B cell (primary cell): ENCODE measurements around the gene WFDC5. TPM values are rescaled to one million over a fixed set of nuclear protein-coding genes. Genes with fewer than 3 reads are reported as not detected.

ENCODE experiments used
- ATAC-seq: fragments of 200-7000 bp; cut with Tn5 transposase; one replicate; pipeline ENCODE4 v1.10.0; 2021; ENCODE audit warnings: low read depth, mild to moderate bottlenecking, moderate number of reproducible peaks, moderate library complexity
- CTCF ChIA-PET: fragments of 350-600 bp; sonication (Branson Sonifier 250); formaldehyde crosslinking; loops from one replicate; lab custom pipeline; 2021; ENCODE audit warnings: antibody characterized with exemption, inconsistent platforms; lab: Charles Lee
- POLR2A ChIA-PET: fragments of 350-600 bp; sonication (Branson Sonifier 250); formaldehyde crosslinking; loops from one replicate; lab custom pipeline; 2021; ENCODE audit warnings: antibody characterized with exemption; lab: Charles Lee
- DNase-seq: peaks from one replicate; pipeline ENCODE4 v3.0.0; 2013
- H2AFZ ChIP-seq: 2 replicates; pipeline ENCODE4 v1.6.1; 2012; ENCODE audit warnings: mild to moderate bottlenecking, low read depth, low read length; ENCODE audit not compliant: insufficient read depth, poor library complexity, severe bottlenecking
- H3K27ac ChIP-seq, 2 donors: 1 replicate in 1 of 2; 2 replicates in 1 of 2; pipeline ENCODE4 v1.5.1; 2012 to 2013; ENCODE audit warnings: low read length in 2 of 2, mild to moderate bottlenecking in 2 of 2, moderate library complexity in 1 of 2
- H3K27me3 ChIP-seq, 4 experiments: fragments of 200-600 bp in 1 of 4; sonication (generic) in 1 of 4; replicated peaks in 1 of 4; 1 replicate in 2 of 4; 2 replicates in 2 of 4; pipeline versions ENCODE4 v1.6.1 to v1.7.0; 2013 to 2016; ENCODE audit warnings: low read length in 3 of 4, mild to moderate bottlenecking in 2 of 4, mixed read lengths in 1 of 4, moderate library complexity in 1 of 4; ENCODE audit not compliant: insufficient read depth in 4 of 4, control insufficient read depth in 3 of 4; ENCODE audit errors: control extremely low read depth in 1 of 4
- H3K36me3 ChIP-seq, 2 experiments: replicated peaks in 1 of 2; 1 replicate in 1 of 2; 2 replicates in 1 of 2; pipeline versions ENCODE4 v1.6.1 to v1.7.1; 2013; ENCODE audit warnings: low read length in 1 of 2; ENCODE audit not compliant: insufficient read depth in 2 of 2, control insufficient read depth in 1 of 2; ENCODE audit errors: control extremely low read depth in 1 of 2, extremely low read depth in 1 of 2
- H3K4me1 ChIP-seq, 2 donors: fragments of 200-600 bp in 1 of 2; sonication (generic) in 1 of 2; 1 replicate in 1 of 2; 2 replicates in 1 of 2; pipeline versions ENCODE4 v1.5.1 to v1.6.1; 2013 to 2017; ENCODE audit warnings: low read length in 2 of 2; ENCODE audit not compliant: control insufficient read depth in 2 of 2, insufficient read depth in 2 of 2
- H3K4me2 ChIP-seq: replicated peaks from 2 replicates; pipeline ENCODE3; 2012; ENCODE audit warnings: mild to moderate bottlenecking, low read depth, low read length; ENCODE audit not compliant: poor library complexity, severe bottlenecking
- H3K4me3 ChIP-seq, 5 experiments: fragments of 200-600 bp in 1 of 5; sonication (generic) in 1 of 5; 1 replicate in 3 of 5; 2 replicates in 2 of 5; pipeline versions ENCODE4 v1.5.1 to v1.7.0; 2011 to 2016; ENCODE audit warnings: low read length in 4 of 5, mild to moderate bottlenecking in 4 of 5, low read depth in 2 of 5, control low read depth in 1 of 5, moderate library complexity in 1 of 5; ENCODE audit not compliant: insufficient read depth in 1 of 5; ENCODE audit errors: control extremely low read depth in 1 of 5, extremely low read depth in 1 of 5
- H3K79me2 ChIP-seq: fragments of 200-600 bp; sonication (generic); one replicate; pipeline ENCODE4 v1.6.0; 2016; ENCODE audit warnings: low read length; ENCODE audit not compliant: control insufficient read depth, insufficient read depth
- H3K9ac ChIP-seq: fragments of 200-600 bp; sonication (generic); 2 replicates; pipeline ENCODE4 v1.6.1; 2017; ENCODE audit warnings: mild to moderate bottlenecking, low read length, moderate library complexity
- H3K9me3 ChIP-seq, 3 donors: one replicate each; pipeline versions ENCODE4 v1.6.1 to v1.7.1; 2013; ENCODE audit warnings: low read length in 2 of 3; ENCODE audit not compliant: control insufficient read depth in 2 of 3, insufficient read depth in 1 of 3; ENCODE audit errors: control extremely low read depth in 1 of 3
- H4K20me1 ChIP-seq: 2 replicates; pipeline ENCODE4 v1.6.0; 2012; ENCODE audit warnings: mild to moderate bottlenecking, low read length; ENCODE audit not compliant: insufficient read depth, control insufficient read depth, poor library complexity, severe bottlenecking
- H3K27ac Mint-ChIP-seq: one replicate; pipeline ENCODE4 v1.8.0; 2021; ENCODE audit warnings: mixed read lengths
- H3K27me3 Mint-ChIP-seq: one replicate; pipeline ENCODE4 v1.8.0; 2021; ENCODE audit warnings: mixed read lengths
- H3K4me1 Mint-ChIP-seq: one replicate; pipeline ENCODE4 v1.8.0; 2021; ENCODE audit warnings: mixed read lengths
- H3K4me3 Mint-ChIP-seq: one replicate; pipeline ENCODE4 v1.8.0; 2021; ENCODE audit warnings: mixed read lengths
- H3K9me3 Mint-ChIP-seq: one replicate; pipeline ENCODE4 v1.8.0; 2022; ENCODE audit warnings: mixed read lengths; ENCODE audit not compliant: insufficient read depth
- CTCF ChIP-seq: fragments of 200-600 bp; IDR thresholded peaks from one replicate; pipeline ENCODE4 v1.8.0; 2022; ENCODE audit warnings: antibody characterized with exemption, mild to moderate bottlenecking
- EZH2 ChIP-seq: IDR thresholded peaks from 2 replicates; pipeline ENCODE4 v1.6.1; 2012; ENCODE audit warnings: borderline replicate concordance, low read depth, mild to moderate bottlenecking, moderate library complexity, low read length; ENCODE audit not compliant: insufficient read depth, poor library complexity, severe bottlenecking
- WGBS: methylation state at CpG from one replicate; pipeline ENCODE4 v1.1.5; 2013; ENCODE audit warnings: missing lambda C conversion rate; ENCODE audit not compliant: insufficient coverage; 5-methylcytosine and 5-hydroxymethylcytosine counted together
- intact Hi-C: fragments of 100-400 bp; cut with micrococcal nuclease; formaldehyde crosslinking; loops from one replicate; pipeline ENCODE4 v1.10.0; 2022
- polyA plus RNA-seq: library from polyadenylated mRNA; depleted of rRNA; stranded (reverse); fragments of >200 nt; gene quantifications from 2 replicates; pipeline ENCODE4 v1.2.3, GENCODE V29; 2012
- total RNA-seq, 2 donors: library from RNA; stranded (reverse); fragments of 120-200 nt in 1 of 2; gene quantifications; 1 replicate in 1 of 2; 2 replicates in 1 of 2; pipeline versions ENCODE4 v1.2.3 to v1.2.4, GENCODE V29; 2013 to 2022

Gene WFDC5
- total and polyA plus RNA-seq, 2 donors (not counting 1 experiment from before 2014, with no cell fraction given): not detected

GRCh38 chr20:45085867-45086266 lies 29.1 kb downstream of the WFDC5 start:
- WGBS: no CpG with 5 or more reads among the region's 1 CpG
- no peak for TF ChIP-seq EZH2
- TF ChIP-seq CTCF: no peak

DNA sequence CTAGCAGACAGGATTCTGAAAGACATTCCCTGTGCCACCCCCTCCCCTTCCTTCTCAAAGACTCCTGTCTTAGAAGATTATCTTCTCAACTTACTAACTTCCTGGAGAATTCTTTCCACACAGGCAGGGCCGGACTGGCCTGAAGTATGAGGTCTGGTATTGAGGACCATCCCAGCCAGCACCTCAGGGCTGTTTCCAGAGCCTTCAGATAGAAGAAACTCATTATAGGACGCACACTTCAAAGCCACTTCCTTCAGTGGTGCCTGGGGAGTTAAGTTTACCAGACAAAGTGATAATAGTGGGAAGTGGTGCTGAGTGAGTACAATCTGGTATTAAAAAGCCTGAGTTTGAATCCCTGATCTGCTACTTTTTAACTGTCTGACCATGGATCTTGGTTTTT lies 29.7 kb downstream of the WFDC5 start:
- H3K27me3 ChIP-seq: no peaks in the 10 kb centered on the region
- intact Hi-C loops: no loop called here
- WGBS: no CpG with 5 or more reads among the region's 2 CpGs
- peak overlapping the region in 1 of 2 donors; percentile 46 for H3K27ac ChIP-seq
- no peak overlapping the region for H3K4me2 ChIP-seq
- Mint-ChIP-seq H3K4me3 (no peak overlapping the region), H3K9me3 (peaks cover 5% of the 10 kb centered on the region), H3K27ac (peak overlapping the region; percentile 39), H3K27me3 (no peaks in the 10 kb centered on the region), H3K4me1 (peaks cover 28% of the 10 kb centered on the region)
- H2AFZ ChIP-seq: no peak overlapping the region
- TF ChIP-seq EZH2 (no peak), CTCF (no peak)
- H4K20me1 ChIP-seq: no peaks in the 10 kb centered on the region
- peaks cover 0 to 11% (median 6%) of the 10 kb centered on the region in 3 donors for H3K9me3 ChIP-seq
- H3K4me1 ChIP-seq: peaks cover 11 to 14% of the 10 kb centered on the region in 2 donors
- no peaks in the 10 kb centered on the region for H3K79me2 ChIP-seq
- no peak overlapping the region for H3K4me3 ChIP-seq
- H3K36me3 ChIP-seq: peaks cover 14 to 29% of the 10 kb centered on the region in 2 experiments
- DNase-seq (no peak), ATAC-seq (no peak)
- no peak overlapping the region for H3K9ac ChIP-seq
- ChIA-PET POLR2A (no interaction called here), CTCF (interaction anchor here (2.0 kb wide), 1 partner anchor 11 kb away, joined by 17 read pairs; no protein-coding TSS in a partner anchor)

More at GRCh38 chr20:45085867-45086266, 29.1 kb downstream of the WFDC5 start:
- no peak overlapping the region for H3K4me3 ChIP-seq
- H3K27me3 ChIP-seq: no peaks in the 10 kb centered on the region
- Mint-ChIP-seq H3K4me1 (peaks cover 28% of the 10 kb centered on the region), H3K27me3 (no peaks in the 10 kb centered on the region), H3K27ac (no peak overlapping the region), H3K4me3 (no peak overlapping the region), H3K9me3 (peaks cover 5% of the 10 kb centered on the region)
- no peak for DNase-seq
- peaks cover 0 to 11% (median 6%) of the 10 kb centered on the region in 3 donors for H3K9me3 ChIP-seq
- ChIA-PET CTCF (interaction anchor here (2.0 kb wide), 1 partner anchor 10 kb away, joined by 17 read pairs; no protein-coding TSS in a partner anchor), POLR2A (no interaction called here)
- H3K4me1 ChIP-seq: peaks cover 11 to 14% of the 10 kb centered on the region in 2 donors
- H3K36me3 ChIP-seq: peaks cover 9 to 23% of the 10 kb centered on the region in 2 experiments
- no peak for ATAC-seq
- peak overlapping the region in 1 of 2 donors; percentile 46 for H3K27ac ChIP-seq
- H3K9ac ChIP-seq: no peak overlapping the region
- H3K79me2 ChIP-seq: no peaks in the 10 kb centered on the region
- H3K4me2 ChIP-seq: no peak overlapping the region
- intact Hi-C loops: no loop called here
- no peaks in the 10 kb centered on the region for H4K20me1 ChIP-seq
- no peak overlapping the region for H2AFZ ChIP-seq
